Measurements from ENCODE around the gene ZCCHC14.
"Not testable (repeated sequence)": the region's sequence is repeated elsewhere in the genome, so short reads cannot be mapped to it uniquely, and the experiment has no call there.

Gene ZCCHC14

GRCh38 chr16:87375426-87376135 is 117.2 kb downstream of the ZCCHC14 start:
- DNase-seq: no peak

- no peak for DNase-seq
Observed at GRCh38 chr16:87374313-87374712, 118.5 kb downstream of the ZCCHC14 start.

GRCh38 chr16:87372305-87372704 is 120.5 kb downstream of the ZCCHC14 start:
- DNase-seq: no peak

GRCh38 chr16:87371261-87371866 is 121.5 kb downstream of the ZCCHC14 start:
- no peak for DNase-seq

- DNase-seq: no peak
Observed at GRCh38 chr16:87369796-87370719, 122.8 kb downstream of the ZCCHC14 start.

- no peak for DNase-seq
Observed at GRCh38 chr16:87369117-87369765, 123.6 kb downstream of the ZCCHC14 start.

GRCh38 chr16:87368029-87368770 is 124.6 kb downstream of the ZCCHC14 start:
- DNase-seq: no peak

GRCh38 chr16:87367529-87367928 is 125.3 kb downstream of the ZCCHC14 start:
- DNase-seq: no peak

GRCh38 chr16:87366930-87367329 is 125.9 kb downstream of the ZCCHC14 start:
- no peak for DNase-seq

- DNase-seq: no peak
Observed at GRCh38 chr16:87366288-87366687, 126.5 kb downstream of the ZCCHC14 start.

GRCh38 chr16:87365021-87365713 is 127.7 kb downstream of the ZCCHC14 start:
- DNase-seq: no peak

GRCh38 chr16:87363771-87364455 is 128.9 kb downstream of the ZCCHC14 start:
- DNase-seq: no peak

GRCh38 chr16:87362828-87363559 is 129.8 kb downstream of the ZCCHC14 start:
- not testable (repeated sequence) for DNase-seq

- DNase-seq: no peak
Observed at GRCh38 chr16:87361916-87362619, 130.8 kb downstream of the ZCCHC14 start.

- DNase-seq: no peak
Observed at GRCh38 chr16:87360862-87361610, 131.8 kb downstream of the ZCCHC14 start.

GRCh38 chr16:87359121-87359520 is 133.7 kb downstream of the ZCCHC14 start:
- no peak for DNase-seq

- no peak for DNase-seq
Observed at GRCh38 chr16:87358696-87359095, 134.1 kb downstream of the ZCCHC14 start.

- no peak for DNase-seq
Observed at GRCh38 chr16:87358250-87358649, 134.6 kb downstream of the ZCCHC14 start.

GRCh38 chr16:87356491-87356853 is 136.4 kb downstream of the ZCCHC14 start:
- no peak for DNase-seq
